ENCODE results near the gene ATP5F1D. TPM values are rescaled to one million over a fixed set of nuclear protein-coding genes. Genes with fewer than 3 reads are reported as not detected.

The ATP5F1D gene
- total and polyA plus RNA-seq, 9 donors, result 1.3 to 218 (median 138) TPM

- intact Hi-C loops (cut with DNase I), result loop anchor here in 1 of 4 donors (10.0 kb wide), 1 partner anchor 307 kb away; the partner anchor contains the start of gene ARID3A
- no peaks in the 10 kb centered on the region for H3K9me3 ChIP-seq
- WGBS, 3 donors, result 71 to 79% (median 77%) methylated on average over 14 to 15 of the region's 15 CpGs
- no peak overlapping the region for H3K4me3 ChIP-seq
- H3K27me3 ChIP-seq, result peaks cover 4% of the 10 kb centered on the region
- peak overlapping the region in 1 of 2 donors; percentile 51 for H3K27ac ChIP-seq
- peaks cover 16% of the 10 kb centered on the region for H3K4me1 ChIP-seq (ENCODE audit: insufficient read depth)
- no peak for DNase-seq
- no peaks in the 10 kb centered on the region for H3K36me3 ChIP-seq
- no peak for TF ChIP-seq CTCF (IDR thresholded peaks at IDR 0.05)
- no peak for TF ChIP-seq POLR2A (IDR thresholded peaks at IDR 0.05)
- no peak for TF ChIP-seq EP300 (IDR thresholded peaks at IDR 0.05)
Measured at GRCh38 chr19:1231729-1232637, 9.6 kb upstream of the ATP5F1D start.

- 1 to 11% (median 6%) methylated on average over 10 to 15 of the region's 15 CpGs for WGBS, 3 donors
- Histone ChIP-seq H3K4me1 (ENCODE audit: insufficient read depth) (peaks cover 19% of the 10 kb centered on the region), H3K9me3 (no peaks in the 10 kb centered on the region), H3K36me3 (no peaks in the 10 kb centered on the region), H3K27ac (peak overlapping the region in 1 of 2 donors; percentile 51), H3K4me3 (no peak overlapping the region), H3K27me3 (peaks cover 4% of the 10 kb centered on the region)
- DNase-seq, result peak; percentile 78 to 86 (median 85)
- intact Hi-C loops (cut with DNase I), result loop anchor here in 1 of 4 donors (10.0 kb wide), 1 partner anchor 308 kb away; the partner anchor contains the start of gene ARID3A
- TF ChIP-seq CTCF (IDR thresholded peaks at IDR 0.05), result no peak
- TF ChIP-seq POLR2A (IDR thresholded peaks at IDR 0.05), result no peak
- TF ChIP-seq EP300 (IDR thresholded peaks at IDR 0.05), result no peak
Measured at GRCh38 chr19:1232652-1233072, 8.9 kb upstream of the ATP5F1D start.

GRCh38 chr19:1233115-1233667 lies 8.4 kb upstream of the ATP5F1D start:
- DNase-seq, result peak in 1 of 5 donors; percentile 63
- TF ChIP-seq EP300 (IDR thresholded peaks at IDR 0.05) (no peak), POLR2A (IDR thresholded peaks at IDR 0.05) (no peak), CTCF (IDR thresholded peaks at IDR 0.05) (no peak)
- H3K27ac ChIP-seq, result peak overlapping the region in 1 of 2 donors; percentile 51

GRCh38 chr19:1234051-1234954 lies 7.2 kb upstream of the ATP5F1D start:
- Histone ChIP-seq H3K27me3 (peaks cover 4% of the 10 kb centered on the region), H3K4me3 (no peak overlapping the region), H3K27ac (no peak overlapping the region), H3K36me3 (no peaks in the 10 kb centered on the region), H3K9me3 (no peaks in the 10 kb centered on the region), H3K4me1 (ENCODE audit: insufficient read depth) (peaks cover 23% of the 10 kb centered on the region)
- WGBS, 3 donors, result 86 to 93% (median 89%) methylated on average over 45 of the region's 45 CpGs
- TF ChIP-seq POLR2A (IDR thresholded peaks at IDR 0.05), result no peak
- TF ChIP-seq CTCF (IDR thresholded peaks at IDR 0.05), result no peak
- TF ChIP-seq EP300 (IDR thresholded peaks at IDR 0.05), result no peak
- DNase-seq, result no peak
- intact Hi-C loops (cut with DNase I), result loop anchor here in 1 of 4 donors (10.0 kb wide), 1 partner anchor 310 kb away; the partner anchor contains the start of gene ARID3A

More at GRCh38 chr19:1233115-1233667, 8.4 kb upstream of the ATP5F1D start:
- H3K4me3 ChIP-seq, result no peak overlapping the region
- no peaks in the 10 kb centered on the region for H3K9me3 ChIP-seq
- no peaks in the 10 kb centered on the region for H3K36me3 ChIP-seq
- WGBS, 3 donors, result 46 to 66% (median 59%) methylated on average over 24 of the region's 24 CpGs
- intact Hi-C loops (cut with DNase I), result loop anchor here in 1 of 4 donors (10.0 kb wide), 1 partner anchor 308 kb away; the partner anchor contains the start of gene ARID3A
- H3K27me3 ChIP-seq, result peaks cover 4% of the 10 kb centered on the region
- peaks cover 22% of the 10 kb centered on the region for H3K4me1 ChIP-seq (ENCODE audit: insufficient read depth)
